ENCODE results near the gene SYK.
"Not testable (repeated sequence)": the region's sequence is repeated elsewhere in the genome, so short reads cannot be mapped to it uniquely, and the experiment has no call there.

Gene SYK

DNA sequence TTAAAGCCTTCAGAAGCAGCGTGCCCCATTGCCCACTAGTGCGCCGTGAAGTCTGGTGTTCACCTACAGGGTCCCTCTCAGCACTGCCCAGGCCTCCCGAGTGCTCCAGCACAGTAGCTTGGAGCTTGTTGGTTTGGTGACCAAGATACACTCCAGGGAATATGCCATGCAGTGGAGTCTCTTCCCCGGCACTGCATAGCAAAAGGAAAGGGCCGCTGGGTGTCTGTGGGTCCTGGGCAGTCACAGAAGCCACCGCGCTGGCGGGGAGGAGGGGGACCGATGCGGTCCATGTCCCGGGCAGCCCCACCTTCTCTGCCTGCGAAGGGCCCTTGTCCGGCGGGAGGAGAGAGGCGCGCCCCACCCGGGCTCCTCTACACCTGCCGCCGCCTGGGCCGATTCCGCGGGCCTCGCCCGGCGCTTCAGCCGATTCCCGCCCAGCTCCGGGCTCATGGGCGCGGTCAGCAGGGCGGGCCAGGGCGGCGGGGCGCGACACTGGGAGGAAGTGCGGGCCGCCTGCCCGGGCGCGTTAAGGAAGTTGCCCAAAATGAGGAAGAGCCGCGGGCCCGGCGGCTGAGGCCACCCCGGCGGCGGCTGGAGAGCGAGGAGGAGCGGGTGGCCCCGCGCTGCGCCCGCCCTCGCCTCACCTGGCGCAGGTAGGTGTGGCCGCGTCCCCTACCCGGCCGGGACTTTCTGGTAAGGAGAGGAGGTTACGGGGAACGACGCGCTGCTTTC lies at the start of gene SYK:
TSS of gene SYK (plus strand) at position 579 of the 732 bp plus-strand sequence. CDS start 42,080 bp downstream, outside the sequence.
- H3K4me3 ChIP-seq (ENCODE audit: low read depth, low read length): peak within 1 kb of the TSS; percentile 83
- DNase-seq (ENCODE audit: low read depth): peak; percentile 91
- TF ChIP-seq, protein P1, sequence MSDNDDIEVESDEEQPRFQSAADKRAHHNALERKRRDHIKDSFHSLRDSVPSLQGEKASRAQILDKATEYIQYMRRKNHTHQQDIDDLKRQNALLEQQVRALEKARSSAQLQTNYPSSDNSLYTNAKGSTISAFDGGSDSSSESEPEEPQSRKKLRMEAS (IDR thresholded peaks at IDR 0.05; ENCODE audit: low read depth, low read length): peak; percentile 55
- no peak for TF ChIP-seq CTCF (IDR thresholded peaks at IDR 0.05; ENCODE audit: low read depth, low read length)
- TF ChIP-seq POLR2A (IDR thresholded peaks at IDR 0.05; ENCODE audit: extremely low read depth, insufficient read length): peak; percentile 66
- TF ChIP-seq MYC (IDR thresholded peaks at IDR 0.05; ENCODE audit: low read depth, low read length): no peak; the same call in 1 of the 2 replicates

DNA sequence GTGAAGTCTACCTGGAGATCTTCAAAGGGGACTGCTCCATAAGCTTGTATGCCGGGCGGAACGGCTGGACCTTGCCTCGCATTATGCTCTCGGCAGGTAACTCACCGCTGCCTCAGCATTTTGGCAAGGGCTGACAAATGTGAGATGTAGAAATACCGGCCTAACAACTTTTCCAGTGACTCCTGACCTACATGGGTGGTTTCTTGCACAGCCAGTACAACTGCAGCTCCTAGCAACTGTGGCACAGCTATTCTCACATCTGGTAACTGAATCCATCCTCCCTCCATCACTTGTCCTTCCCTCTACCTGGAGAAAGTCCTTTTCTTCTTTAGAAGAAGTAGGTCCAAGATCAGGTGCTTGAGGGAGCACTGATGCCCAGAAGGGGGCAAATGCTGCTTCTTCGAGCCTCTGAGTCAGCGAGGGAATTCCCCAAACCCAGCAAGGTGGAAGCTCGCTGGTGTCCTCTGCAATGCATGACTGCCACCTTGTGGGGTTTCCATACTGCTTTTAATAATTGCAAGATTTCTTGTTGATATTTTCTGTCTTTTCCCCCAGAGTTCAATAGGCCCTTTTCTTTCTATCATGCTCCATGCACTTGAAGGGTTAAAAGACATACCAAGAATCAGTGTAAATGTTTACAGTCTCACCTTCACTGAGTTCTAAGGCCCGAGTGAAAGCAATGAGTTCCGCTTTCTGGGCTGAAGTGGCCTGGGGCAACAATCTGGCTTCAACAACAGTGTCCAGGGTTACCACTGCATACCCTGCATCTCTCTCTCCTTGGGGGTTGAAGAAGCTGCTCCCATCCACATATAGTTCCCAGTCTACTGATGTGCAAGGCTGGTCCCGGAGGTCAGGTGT lies 45.9 kb upstream of the SYK start:
- DNase-seq (ENCODE audit: low read depth): peak; percentile 67

DNA sequence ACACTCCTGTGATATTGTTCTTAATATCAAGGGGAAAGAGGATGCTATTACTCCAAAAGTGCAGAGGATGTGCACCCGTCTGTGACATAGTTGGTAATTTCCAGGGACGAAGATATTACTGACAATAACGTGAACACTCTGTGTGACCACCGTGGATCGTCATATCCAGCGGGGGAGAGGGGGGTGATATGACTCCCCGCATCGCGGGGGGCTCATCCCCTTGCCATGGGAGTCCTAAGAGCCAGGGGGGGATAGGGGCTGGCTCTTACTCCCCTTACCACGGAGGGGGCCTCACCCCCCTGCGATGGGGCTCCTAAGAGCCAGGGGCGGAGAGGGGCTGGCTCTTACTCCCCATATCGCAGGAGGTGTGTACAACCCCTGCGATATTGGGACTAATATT lies 41.0 kb upstream of the SYK start:
- DNase-seq (ENCODE audit: low read depth); H3K4me3 ChIP-seq (ENCODE audit: low read depth, low read length): not testable (repeated sequence)

More for the DNA sequence above, 45.9 kb upstream of the SYK start:
- not testable (repeated sequence) for H3K4me3 ChIP-seq (ENCODE audit: low read depth, low read length)

GRCh38 chr9:90766731-90767130 lies 34.9 kb upstream of the SYK start:
- H3K4me3 ChIP-seq (ENCODE audit: low read depth, low read length): no peak overlapping the region
- no peak for DNase-seq (ENCODE audit: low read depth)
- TF ChIP-seq CTCF (IDR thresholded peaks at IDR 0.05; ENCODE audit: low read depth, low read length): no peak
- TF ChIP-seq MYC (IDR thresholded peaks at IDR 0.05; ENCODE audit: low read depth, low read length): no peak
- TF ChIP-seq, protein P1 (IDR thresholded peaks at IDR 0.05; ENCODE audit: low read depth, low read length): no peak
- TF ChIP-seq POLR2A (IDR thresholded peaks at IDR 0.05; ENCODE audit: extremely low read depth, insufficient read length): no peak

DNA sequence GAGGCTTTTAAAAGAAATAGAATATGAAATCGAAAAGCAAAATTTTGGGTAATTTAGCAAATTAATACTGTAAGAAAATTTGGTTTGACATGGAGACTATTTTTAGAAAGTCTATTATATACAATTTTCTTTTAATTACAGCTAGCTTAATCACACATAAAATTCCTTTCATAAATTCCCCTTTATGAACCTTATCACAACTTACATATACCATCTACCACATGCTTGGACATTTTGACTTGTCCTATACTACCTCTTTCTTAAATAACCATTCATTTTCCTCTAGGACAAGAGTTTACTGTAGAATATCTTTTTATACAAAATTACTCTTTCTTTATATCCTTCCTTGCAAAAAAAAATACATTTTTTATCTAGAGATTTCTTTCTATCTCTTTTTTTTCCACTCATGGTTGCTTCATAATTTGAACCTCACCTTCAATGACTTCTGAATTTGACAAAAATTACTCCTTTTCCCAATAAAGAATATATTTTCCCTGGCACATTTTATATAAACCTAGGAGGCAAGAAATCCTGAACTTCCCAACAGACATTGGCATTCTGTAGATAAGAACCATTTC lies 34.0 kb upstream of the SYK start:
- DNase-seq (ENCODE audit: low read depth): peak; percentile 14
- no peak overlapping the region for H3K4me3 ChIP-seq (ENCODE audit: low read depth, low read length)
- no peak for TF ChIP-seq POLR2A (IDR thresholded peaks at IDR 0.05; ENCODE audit: extremely low read depth, insufficient read length)

- TF ChIP-seq CTCF (IDR thresholded peaks at IDR 0.05; ENCODE audit: low read depth, low read length): no peak
- TF ChIP-seq, protein P1 (IDR thresholded peaks at IDR 0.05; ENCODE audit: low read depth, low read length): no peak
- TF ChIP-seq MYC (IDR thresholded peaks at IDR 0.05; ENCODE audit: low read depth, low read length): no peak
- no peak for TF ChIP-seq POLR2A (IDR thresholded peaks at IDR 0.05; ENCODE audit: extremely low read depth, insufficient read length)
- peak; percentile 77 for DNase-seq (ENCODE audit: low read depth)
- no peak overlapping the region for H3K4me3 ChIP-seq (ENCODE audit: low read depth, low read length)
Observed at GRCh38 chr9:90770182-90770738, 31.4 kb upstream of the SYK start.

DNA sequence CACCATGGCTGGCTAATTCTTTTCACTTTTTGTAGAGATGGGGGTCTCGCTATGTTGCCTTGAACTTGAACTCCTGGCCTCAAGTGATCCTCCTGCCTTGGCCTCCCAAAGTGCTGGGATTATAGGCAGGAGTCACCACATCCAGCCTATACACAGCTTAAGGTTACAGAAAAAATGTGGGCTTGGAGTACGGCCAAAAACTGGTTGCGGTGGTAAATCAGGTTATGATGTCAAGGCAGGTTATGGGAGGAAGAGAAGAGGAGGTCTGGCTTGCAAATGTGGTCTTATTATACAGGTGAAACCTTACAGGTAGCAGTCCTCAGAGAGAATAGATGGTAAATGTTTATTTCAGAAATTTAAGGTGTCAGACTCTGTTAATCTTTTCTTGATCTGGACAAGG lies 30.7 kb upstream of the SYK start:
- DNase-seq (ENCODE audit: low read depth): no peak
- H3K4me3 ChIP-seq (ENCODE audit: low read depth, low read length): no peak overlapping the region
- TF ChIP-seq, protein P1 (IDR thresholded peaks at IDR 0.05; ENCODE audit: low read depth, low read length): no peak
- no peak for TF ChIP-seq MYC (IDR thresholded peaks at IDR 0.05; ENCODE audit: low read depth, low read length)
- no peak for TF ChIP-seq POLR2A (IDR thresholded peaks at IDR 0.05; ENCODE audit: extremely low read depth, insufficient read length)
- no peak for TF ChIP-seq CTCF (IDR thresholded peaks at IDR 0.05; ENCODE audit: low read depth, low read length)

Data from NB4 (cell line).